Liver (tissue), 9 donors: ENCODE results near the gene GFY. TPM values are rescaled to one million over a fixed set of nuclear protein-coding genes. Genes with fewer than 3 reads are reported as not detected.

Experiments
- DNase-seq: peaks from one replicate; pipeline ENCODE4 v3.0.0-alpha.2; 2017; ENCODE audit warnings: low spot score
- H3K27ac ChIP-seq, 2 donors: one replicate each; pipeline ENCODE4 v1.7.0; 2013; ENCODE audit warnings: inconsistent platforms in 2 of 2, low read length in 2 of 2, control low read depth in 1 of 2, low read depth in 1 of 2, mild to moderate bottlenecking in 1 of 2
- H3K27me3 ChIP-seq, 4 donors: one replicate each; pipeline versions ENCODE4 v1.6.1 to v1.7.0; 2013; ENCODE audit warnings: low read length in 3 of 4, inconsistent platforms in 1 of 4, mild to moderate bottlenecking in 1 of 4, moderate library complexity in 1 of 4; ENCODE audit not compliant: control insufficient read depth in 4 of 4, insufficient read depth in 4 of 4
- H3K36me3 ChIP-seq, 4 donors: one replicate each; pipeline versions ENCODE4 v1.6.1 to v1.7.0; 2013; ENCODE audit warnings: low read length in 3 of 4, mild to moderate bottlenecking in 3 of 4, low read depth in 1 of 4, moderate library complexity in 1 of 4; ENCODE audit not compliant: control insufficient read depth in 4 of 4, insufficient read depth in 3 of 4
- H3K4me1 ChIP-seq, 4 donors: one replicate each; pipeline versions ENCODE4 v1.6.1 to v1.7.0; 2013; ENCODE audit warnings: low read length in 3 of 4, mild to moderate bottlenecking in 3 of 4, moderate library complexity in 1 of 4; ENCODE audit not compliant: control insufficient read depth in 4 of 4, insufficient read depth in 4 of 4
- H3K4me3 ChIP-seq, 3 donors: one replicate each; pipeline versions ENCODE4 v1.6.1 to v1.7.0; 2013; ENCODE audit warnings: low read length in 3 of 3, control low read depth in 1 of 3, low read depth in 1 of 3, mild to moderate bottlenecking in 1 of 3
- H3K9ac ChIP-seq, 2 donors: one replicate each; pipeline ENCODE4 v1.7.0; 2013; ENCODE audit warnings: low read length in 2 of 2, mild to moderate bottlenecking in 2 of 2, moderate library complexity in 2 of 2, control low read depth in 1 of 2, low read depth in 1 of 2
- H3K9me3 ChIP-seq, 4 donors: one replicate each; pipeline versions ENCODE4 v1.6.1 to v1.7.0; 2013; ENCODE audit warnings: low read length in 3 of 4; ENCODE audit not compliant: control insufficient read depth in 4 of 4
- CTCF ChIP-seq: fragments of 150-350 bp; IDR thresholded peaks from 2 replicates; pipeline ENCODE4 v1.5.1; 2017; ENCODE audit warnings: improper control_type of control experiment, low read depth, low read length; ENCODE audit not compliant: missing input control
- EGR1 ChIP-seq, 2 donors: IDR thresholded peaks; 2 replicates each; pipeline ENCODE4 v1.6.1; 2016 to 2018; ENCODE audit warnings: antibody characterized with exemption in 2 of 2, low read depth in 2 of 2
- FOXA1 ChIP-seq: IDR thresholded peaks from 2 replicates; pipeline ENCODE4 v1.6.1; 2016; ENCODE audit warnings: antibody characterized with exemption
- FOXA2 ChIP-seq: IDR thresholded peaks from 2 replicates; pipeline ENCODE4 v1.6.1; 2016; ENCODE audit warnings: antibody characterized with exemption
- HNF4A ChIP-seq, 2 donors: conservative IDR thresholded peaks; 2 replicates each; pipeline ENCODE4 v1.6.1; 2016; ENCODE audit warnings: antibody characterized with exemption in 2 of 2, mild to moderate bottlenecking in 2 of 2
- HNF4G ChIP-seq: IDR thresholded peaks from 2 replicates; pipeline ENCODE4 v1.6.1; 2016; ENCODE audit warnings: antibody characterized with exemption
- JUND ChIP-seq, 2 donors: IDR thresholded peaks; 2 replicates each; pipeline ENCODE4 v1.6.1; 2016; ENCODE audit warnings: antibody characterized with exemption in 2 of 2
- RAD21 ChIP-seq, 2 donors: IDR thresholded peaks; 2 replicates each; pipeline ENCODE4 v1.6.1; 2016; ENCODE audit warnings: antibody characterized with exemption in 2 of 2, mild to moderate bottlenecking in 2 of 2
- SP1 ChIP-seq: IDR thresholded peaks from 2 replicates; pipeline ENCODE4 v1.6.1; 2018; ENCODE audit warnings: antibody characterized with exemption, mild to moderate bottlenecking
- ZBTB33 ChIP-seq: IDR thresholded peaks from 2 replicates; pipeline ENCODE4 v1.6.1; 2016; ENCODE audit warnings: antibody characterized with exemption
- WGBS: extraction: QIAGEN DNeasy Blood & Tissue Kit; methylation state at CpG from one replicate; pipeline ENCODE4 v1.1.7; 2013; 5-methylcytosine and 5-hydroxymethylcytosine counted together
- polyA plus RNA-seq, 2 donors: library from polyadenylated mRNA; stranded (reverse) in 1 of 2; unstranded in 1 of 2; fragments of 200-250 nt in 1 of 2; fragments of >200 nt in 1 of 2; fragmentation: Nextera tagmentation in 1 of 2; extraction: Ambion mirVana in 1 of 2; gene quantifications; one replicate each; pipeline versions ENCODE4 v1.2.1 to v1.2.3, GENCODE V29; 2013 to 2015
- total RNA-seq, 2 donors: library from RNA; depleted of rRNA; stranded (reverse); fragments of >200 nt; gene quantifications; one replicate each; pipeline ENCODE4 v1.2.3, GENCODE V29; 2014
- TF ChIP-seq, protein P1 (sequence below): IDR thresholded peaks from 2 replicates; pipeline ENCODE4 v1.6.1; 2016; ENCODE audit warnings: antibody characterized with exemption
- TF ChIP-seq, protein P2 (sequence below): IDR thresholded peaks from 2 replicates; pipeline ENCODE4 v1.6.1; 2016; ENCODE audit warnings: antibody characterized with exemption
- donor health status: healthy.
- donor health status: healthy.
- donor health status: healthy.
- donor health status: healthy.
- donor health status: healthy.

Gene GFY
- total and polyA plus RNA-seq, 4 donors = not detected

DNA sequence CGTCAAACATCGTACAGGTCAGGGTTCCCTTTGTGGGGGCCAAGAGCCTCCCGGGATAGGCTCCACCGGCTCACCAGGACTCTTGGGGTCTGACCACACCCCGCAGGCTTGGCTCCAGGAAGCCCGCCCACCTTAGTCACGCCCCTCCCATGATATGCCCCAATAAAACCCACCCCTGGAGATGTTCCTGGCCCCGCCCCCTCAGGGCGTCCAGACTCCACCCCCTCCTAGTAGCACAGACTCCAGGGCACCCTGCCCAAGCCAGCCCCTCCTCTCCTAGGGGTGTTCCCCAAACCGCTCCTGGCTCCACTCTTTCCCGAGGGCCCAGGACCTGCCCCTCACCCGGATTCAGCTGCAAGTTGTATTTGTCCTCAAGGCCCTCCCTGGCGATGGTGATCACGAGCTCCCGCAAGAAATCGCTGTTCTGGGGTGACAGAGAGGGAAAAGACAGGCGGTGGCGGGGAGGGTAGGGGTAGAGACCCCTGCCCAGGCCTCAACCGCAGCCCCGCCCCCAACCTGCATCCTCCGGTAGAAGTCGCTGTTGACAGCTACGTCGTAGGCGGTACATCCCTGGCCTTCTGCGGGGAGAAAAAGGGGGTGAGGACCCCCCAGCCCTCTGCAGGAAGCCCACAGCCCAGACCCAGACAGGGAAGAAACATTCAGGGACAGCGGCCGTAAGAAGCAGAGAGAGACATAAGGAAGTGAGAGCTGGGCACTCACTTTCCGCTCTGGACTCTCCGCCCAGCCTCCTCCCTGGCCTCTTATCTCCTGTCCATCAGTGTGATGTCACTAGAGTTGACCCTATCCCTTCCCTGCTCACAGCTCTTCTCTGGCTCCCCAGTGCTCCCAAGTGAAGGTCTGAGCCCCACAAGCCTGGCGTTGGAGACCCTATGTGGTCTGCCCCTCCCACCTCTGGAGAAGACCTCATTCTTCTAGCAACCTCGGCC is 22.6 kb downstream of the GFY start:
- no peak for TF ChIP-seq HNF4G
- TF ChIP-seq, protein P1, sequence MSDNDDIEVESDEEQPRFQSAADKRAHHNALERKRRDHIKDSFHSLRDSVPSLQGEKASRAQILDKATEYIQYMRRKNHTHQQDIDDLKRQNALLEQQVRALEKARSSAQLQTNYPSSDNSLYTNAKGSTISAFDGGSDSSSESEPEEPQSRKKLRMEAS = no peak
- TF ChIP-seq RAD21 (IDR thresholded peaks at IDR 0.05) = no peak
- no peak for TF ChIP-seq ZBTB33
- no peak for TF ChIP-seq HNF4A (conservative IDR thresholded peaks at IDR 0.05)
- no peak for TF ChIP-seq FOXA2
- no peak for TF ChIP-seq JUND (IDR thresholded peaks at IDR 0.05)
- Histone ChIP-seq H3K9ac (no peak overlapping the region), H3K27me3 (no peaks in the 10 kb centered on the region), H3K4me1 (peaks cover 0 to 16% (median 8%) of the 10 kb centered on the region in 4 donors), H3K9me3 (no peaks in the 10 kb centered on the region), H3K27ac (no peak overlapping the region), H3K4me3 (no peak overlapping the region), H3K36me3 (peaks cover 0 to 11% (median 7%) of the 10 kb centered on the region in 4 donors)
- DNase-seq = peak; percentile 61
- 89% methylated on average over 32 of the region's 32 CpGs for WGBS

- TF ChIP-seq RAD21 (IDR thresholded peaks at IDR 0.05) = no peak
- no peak for TF ChIP-seq JUND (IDR thresholded peaks at IDR 0.05)
- TF ChIP-seq, protein P2, sequence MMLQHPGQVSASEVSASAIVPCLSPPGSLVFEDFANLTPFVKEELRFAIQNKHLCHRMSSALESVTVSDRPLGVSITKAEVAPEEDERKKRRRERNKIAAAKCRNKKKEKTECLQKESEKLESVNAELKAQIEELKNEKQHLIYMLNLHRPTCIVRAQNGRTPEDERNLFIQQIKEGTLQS = no peak
- no peak for TF ChIP-seq CTCF
- TF ChIP-seq EGR1 (IDR thresholded peaks at IDR 0.05; ENCODE audit: low read depth in 2 of 2) = no peak
- TF ChIP-seq FOXA1 = no peak
- TF ChIP-seq ZBTB33 = no peak
- TF ChIP-seq HNF4A (conservative IDR thresholded peaks at IDR 0.05) = no peak
- no peak for TF ChIP-seq FOXA2
- no peak for TF ChIP-seq SP1
- TF ChIP-seq, protein P1 = no peak
- DNase-seq = no peak
- H3K9me3 ChIP-seq = no peaks in the 10 kb centered on the region
- H3K36me3 ChIP-seq = peaks cover 0 to 11% (median 7%) of the 10 kb centered on the region in 4 donors
- WGBS = 96% methylated on average over 6 of the region's 6 CpGs
- no peaks in the 10 kb centered on the region for H3K27me3 ChIP-seq
- H3K4me1 ChIP-seq = peaks cover 0 to 16% (median 8%) of the 10 kb centered on the region in 4 donors
- no peak overlapping the region for H3K9ac ChIP-seq
- H3K4me3 ChIP-seq = no peak overlapping the region
- H3K27ac ChIP-seq = no peak overlapping the region
These were observed 23.2 kb downstream of the GFY start for GRCh38 chr19:49448432-49448786.
